NT2/D1 (cell line): Measurements from ENCODE around the gene ARHGEF40.

Source experiments
- SUZ12 ChIP-seq: IDR thresholded peaks from 2 replicates; pipeline ENCODE4 v1.6.1; 2011; ENCODE audit not compliant: insufficient read length, insufficient read depth; ENCODE audit errors: extremely low read depth
- YY1 ChIP-seq: IDR thresholded peaks from 2 replicates; pipeline ENCODE4 v1.6.1; 2011; ENCODE audit not compliant: insufficient read length, insufficient read depth
- ZNF274 ChIP-seq: IDR thresholded peaks from 2 replicates; pipeline ENCODE4 v1.6.1; 2011; ENCODE audit warnings: mild to moderate bottlenecking, low read depth, low read length

- TF ChIP-seq YY1 (no peak), ZNF274 (no peak), SUZ12 (no peak)
These were observed 33.8 kb downstream of the ARHGEF40 start for GRCh38 chr14:21103710-21104447.
